Stomach (tissue), 9 donors: ENCODE results near the gene MAPRE2. TPM values are rescaled to one million over a fixed set of nuclear protein-coding genes. Genes with fewer than 3 reads are reported as not detected.
"Not testable (repeated sequence)": the region's sequence is repeated elsewhere in the genome, so short reads cannot be mapped to it uniquely, and the experiment has no call there.

Experiments used
- DNase-seq, 2 donors: peaks; one replicate each; pipeline versions ENCODE4 v3.0.0 to v3.0.0-alpha.2; 2013 to 2019
- H3K27ac ChIP-seq, 5 donors: fragments of 200-600 bp in 4 of 5; sonication (generic) in 4 of 5; one replicate each; pipeline ENCODE4 v1.5.1; 2013 to 2019; ENCODE audit warnings: mild to moderate bottlenecking in 1 of 5, moderate library complexity in 1 of 5
- H3K27me3 ChIP-seq, 3 donors: fragments of 200-600 bp; sonication (generic); one replicate each; pipeline ENCODE4 v1.5.1; 2017 to 2019; ENCODE audit warnings: mixed run types in 1 of 3
- H3K36me3 ChIP-seq, 4 donors: fragments of 200-600 bp; sonication (generic); 1 replicate in 3 of 4; 2 replicates in 1 of 4; pipeline ENCODE4 v1.5.1; 2016 to 2019
- H3K4me1 ChIP-seq, 4 donors: fragments of 200-600 bp; sonication (generic); one replicate each; pipeline ENCODE4 v1.5.1; 2016 to 2019
- H3K4me3 ChIP-seq, 4 donors: fragments of 200-600 bp; sonication (generic) in 3 of 4; one replicate each; pipeline ENCODE4 v1.5.1; 2016 to 2019; ENCODE audit warnings: mild to moderate bottlenecking in 1 of 4
- H3K9me3 ChIP-seq, 4 donors: fragments of 200-600 bp; sonication (generic); one replicate each; pipeline ENCODE4 v1.5.1; 2016 to 2019
- EP300 ChIP-seq: sonication (generic); formaldehyde crosslinking; IDR thresholded peaks from one replicate; pipeline ENCODE4 v1.6.1; 2017; ENCODE audit warnings: antibody characterized with exemption
- POLR2A ChIP-seq, 4 donors: fragments of 450-650 bp; IDR thresholded peaks; one replicate each; pipeline ENCODE4 v1.6.1; 2016; ENCODE audit warnings: antibody characterized with exemption in 4 of 4, control low read depth in 2 of 4, mild to moderate bottlenecking in 1 of 4, moderate library complexity in 1 of 4
- POLR2AphosphoS5 ChIP-seq, 3 donors: sonication (generic); formaldehyde crosslinking; IDR thresholded peaks; one replicate each; pipeline ENCODE4 v1.6.1; 2016; ENCODE audit warnings: antibody characterized with exemption in 3 of 3
- WGBS, 5 donors: extraction: QIAGEN DNeasy Blood & Tissue Kit in 3 of 5; methylation state at CpG; one replicate each; pipeline versions ENCODE4 v1.1.5 to v1.1.7; 2013 to 2018; 5-methylcytosine and 5-hydroxymethylcytosine counted together
- intact Hi-C: fragments of 100-400 bp; cut with DNase I; formaldehyde crosslinking; loops from one replicate; pipeline ENCODE4 v1.15.1; 2023; ENCODE audit warnings: low total_unique reads
- polyA plus RNA-seq, 3 donors: library from polyadenylated mRNA; stranded (reverse); fragments of 200-250 nt; gene quantifications; one replicate each; pipeline ENCODE4 v1.2.3, GENCODE V29; 2013
- total RNA-seq, 5 donors: library from RNA; depleted of rRNA; stranded (reverse); fragments of >200 nt; gene quantifications; one replicate each; pipeline versions ENCODE4 v1.1.0 to v1.2.3, GENCODE V29; 2014 to 2016
- TF ChIP-seq, protein P1 (sequence below), 7 experiments: fragments of 450-650 bp in 4 of 7; fragments of 200-600 bp in 3 of 7; sonication (generic) in 3 of 7; IDR thresholded peaks; one replicate each; pipeline ENCODE4 v1.5.1; 2016 to 2019; ENCODE audit warnings: antibody characterized with exemption in 7 of 7, control low read depth in 2 of 7, mild to moderate bottlenecking in 1 of 7
- donor health status: healthy with polysubstance abuse.
- donor health status: Bipolar disorder and iron deficiency.
- donor health status: healthy.

Gene MAPRE2
- total and polyA plus RNA-seq, 8 donors, result 7.4 to 258 (median 24.2) TPM

DNA sequence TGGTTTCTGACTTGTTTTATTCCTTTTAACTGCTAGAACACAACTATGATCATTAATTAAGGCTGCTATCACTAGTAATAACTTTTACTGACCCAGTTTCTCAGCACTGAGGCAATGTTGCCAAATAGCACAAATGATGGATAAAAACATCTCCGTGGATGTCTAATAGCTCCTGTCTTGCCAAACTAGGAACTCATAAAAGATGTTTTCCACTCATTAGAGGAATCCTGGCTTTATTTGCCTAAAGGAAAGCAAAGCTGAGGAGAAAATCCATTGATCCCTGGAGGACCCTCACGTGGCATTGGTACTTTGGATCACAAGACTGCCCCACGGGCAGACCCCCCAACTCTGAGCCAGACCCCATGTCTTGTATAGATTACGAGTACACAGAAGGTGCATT, 103.5 kb downstream of the MAPRE2 start:
- TF ChIP-seq POLR2A (IDR thresholded peaks at IDR 0.05) (no peak), POLR2AphosphoS5 (IDR thresholded peaks at IDR 0.05) (no peak), EP300 (no peak)
- TF ChIP-seq, protein P1, sequence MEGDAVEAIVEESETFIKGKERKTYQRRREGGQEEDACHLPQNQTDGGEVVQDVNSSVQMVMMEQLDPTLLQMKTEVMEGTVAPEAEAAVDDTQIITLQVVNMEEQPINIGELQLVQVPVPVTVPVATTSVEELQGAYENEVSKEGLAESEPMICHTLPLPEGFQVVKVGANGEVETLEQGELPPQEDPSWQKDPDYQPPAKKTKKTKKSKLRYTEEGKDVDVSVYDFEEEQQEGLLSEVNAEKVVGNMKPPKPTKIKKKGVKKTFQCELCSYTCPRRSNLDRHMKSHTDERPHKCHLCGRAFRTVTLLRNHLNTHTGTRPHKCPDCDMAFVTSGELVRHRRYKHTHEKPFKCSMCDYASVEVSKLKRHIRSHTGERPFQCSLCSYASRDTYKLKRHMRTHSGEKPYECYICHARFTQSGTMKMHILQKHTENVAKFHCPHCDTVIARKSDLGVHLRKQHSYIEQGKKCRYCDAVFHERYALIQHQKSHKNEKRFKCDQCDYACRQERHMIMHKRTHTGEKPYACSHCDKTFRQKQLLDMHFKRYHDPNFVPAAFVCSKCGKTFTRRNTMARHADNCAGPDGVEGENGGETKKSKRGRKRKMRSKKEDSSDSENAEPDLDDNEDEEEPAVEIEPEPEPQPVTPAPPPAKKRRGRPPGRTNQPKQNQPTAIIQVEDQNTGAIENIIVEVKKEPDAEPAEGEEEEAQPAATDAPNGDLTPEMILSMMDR (IDR thresholded peaks at IDR 0.05), result no peak
- no peak for DNase-seq
- Histone ChIP-seq H3K4me1 (peaks cover 0 to 8% (median 4%) of the 10 kb centered on the region in 4 donors), H3K27ac (no peak overlapping the region), H3K4me3 (no peak overlapping the region), H3K9me3 (no peaks in the 10 kb centered on the region), H3K27me3 (no peaks in the 10 kb centered on the region), H3K36me3 (peaks cover 7 to 28% (median 27%) of the 10 kb centered on the region in 4 donors)
- intact Hi-C loops, result loop anchor here (5.0 kb wide), 1 partner anchor 137 kb away; no protein-coding TSS in a partner anchor
- WGBS, 5 donors, result 72 to 84% (median 81%) methylated on average over 4 of the region's 4 CpGs

DNA sequence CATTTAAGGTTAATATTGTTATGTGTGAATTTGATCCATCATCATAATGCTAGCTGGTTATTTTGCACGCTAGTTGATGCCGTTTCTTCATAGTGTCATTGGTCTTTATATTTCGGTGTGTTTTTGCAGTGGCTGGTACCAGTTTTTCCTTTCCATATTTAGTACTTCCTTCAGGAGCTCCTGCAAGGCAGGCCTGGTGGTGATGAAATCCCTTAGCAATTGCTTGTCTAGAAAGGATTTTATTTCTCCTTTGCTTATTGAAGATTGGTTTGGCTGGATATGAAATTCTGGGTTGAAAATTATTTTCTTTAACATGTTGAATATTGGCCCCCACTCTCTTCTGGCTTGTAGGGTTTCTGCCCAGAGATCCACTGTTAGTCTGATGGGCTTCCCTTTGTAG, 109.0 kb downstream of the MAPRE2 start:
- intact Hi-C loops, H3K27me3 ChIP-seq, H3K36me3 ChIP-seq, H3K9me3 ChIP-seq, DNase-seq, H3K4me1 ChIP-seq, H3K4me3 ChIP-seq, H3K27ac ChIP-seq: not testable (repeated sequence)
- 88 to 98% (median 92%) methylated on average over 3 of the region's 3 CpGs for WGBS, 5 donors

GRCh38 chr18:35153609-35154272, 112.5 kb downstream of the MAPRE2 start:
- 68 to 92% (median 91%) methylated on average over 12 of the region's 12 CpGs for WGBS, 5 donors
- no peak for DNase-seq
- Histone ChIP-seq H3K9me3 (no peaks in the 10 kb centered on the region), H3K4me1 (peaks cover 0 to 8% (median 6%) of the 10 kb centered on the region in 4 donors), H3K36me3 (peaks cover 0 to 5% (median 2%) of the 10 kb centered on the region in 4 donors), H3K27me3 (no peaks in the 10 kb centered on the region), H3K27ac (no peak overlapping the region), H3K4me3 (no peak overlapping the region)
- intact Hi-C loops, result no loop called here
- TF ChIP-seq POLR2A (IDR thresholded peaks at IDR 0.05), result no peak
- no peak for TF ChIP-seq EP300
- no peak for TF ChIP-seq POLR2AphosphoS5 (IDR thresholded peaks at IDR 0.05)
- TF ChIP-seq, protein P1 (IDR thresholded peaks at IDR 0.05), result no peak

GRCh38 chr18:35155398-35156117, 114.3 kb downstream of the MAPRE2 start:
- 17 to 27% (median 19%) methylated on average over 8 of the region's 8 CpGs for WGBS, 5 donors
- DNase-seq, result peak in 1 of 2 donors; percentile 65
- TF ChIP-seq POLR2AphosphoS5 (IDR thresholded peaks at IDR 0.05) (no peak), EP300 (no peak), POLR2A (IDR thresholded peaks at IDR 0.05) (no peak)
- TF ChIP-seq, protein P1 (IDR thresholded peaks at IDR 0.05), result no peak
- Histone ChIP-seq H3K9me3 (no peaks in the 10 kb centered on the region), H3K4me3 (no peak overlapping the region), H3K4me1 (peaks cover 0 to 8% (median 6%) of the 10 kb centered on the region in 4 donors), H3K27me3 (no peaks in the 10 kb centered on the region), H3K27ac (no peak overlapping the region), H3K36me3 (peaks cover 0 to 5% (median 2%) of the 10 kb centered on the region in 4 donors)
- intact Hi-C loops, result no loop called here
